ENCODE measurements around the gene YJEFN3. TPM values are rescaled to one million over a fixed set of nuclear protein-coding genes. Genes with fewer than 3 reads are reported as not detected.
A peak's percentile ranks its signal among the peaks of the same experiment; 100 is the strongest.

YJEFN3 gene
- total RNA-seq, 1 donor from 2014 or later, result 18.1 TPM

DNA sequence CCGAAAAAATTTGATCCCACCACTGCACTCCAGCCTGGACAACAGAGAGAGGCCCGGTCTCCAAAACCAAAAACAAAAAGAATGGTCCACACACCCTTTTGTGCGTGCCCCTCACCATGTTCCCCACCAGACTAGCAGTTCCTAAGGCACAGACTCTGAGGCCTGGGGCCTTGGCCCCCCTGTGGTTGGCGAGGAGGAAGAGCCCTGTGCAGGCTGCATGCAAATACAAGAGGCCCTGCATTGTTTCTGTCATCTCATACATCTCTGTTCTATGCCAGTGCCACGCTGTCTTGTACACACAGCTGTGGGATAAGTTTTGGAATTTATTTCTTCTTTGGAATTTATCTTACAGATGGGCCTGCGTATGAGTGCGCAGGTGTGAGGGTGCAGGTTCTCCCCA is 4.7 kb upstream of the YJEFN3 start:
- TF ChIP-seq, protein P1, sequence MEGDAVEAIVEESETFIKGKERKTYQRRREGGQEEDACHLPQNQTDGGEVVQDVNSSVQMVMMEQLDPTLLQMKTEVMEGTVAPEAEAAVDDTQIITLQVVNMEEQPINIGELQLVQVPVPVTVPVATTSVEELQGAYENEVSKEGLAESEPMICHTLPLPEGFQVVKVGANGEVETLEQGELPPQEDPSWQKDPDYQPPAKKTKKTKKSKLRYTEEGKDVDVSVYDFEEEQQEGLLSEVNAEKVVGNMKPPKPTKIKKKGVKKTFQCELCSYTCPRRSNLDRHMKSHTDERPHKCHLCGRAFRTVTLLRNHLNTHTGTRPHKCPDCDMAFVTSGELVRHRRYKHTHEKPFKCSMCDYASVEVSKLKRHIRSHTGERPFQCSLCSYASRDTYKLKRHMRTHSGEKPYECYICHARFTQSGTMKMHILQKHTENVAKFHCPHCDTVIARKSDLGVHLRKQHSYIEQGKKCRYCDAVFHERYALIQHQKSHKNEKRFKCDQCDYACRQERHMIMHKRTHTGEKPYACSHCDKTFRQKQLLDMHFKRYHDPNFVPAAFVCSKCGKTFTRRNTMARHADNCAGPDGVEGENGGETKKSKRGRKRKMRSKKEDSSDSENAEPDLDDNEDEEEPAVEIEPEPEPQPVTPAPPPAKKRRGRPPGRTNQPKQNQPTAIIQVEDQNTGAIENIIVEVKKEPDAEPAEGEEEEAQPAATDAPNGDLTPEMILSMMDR (conservative IDR thresholded peaks at IDR 0.05), result no peak
- H3K27ac Mint-ChIP-seq (ENCODE audit: unreplicated experiment), result no peak overlapping the region
- peaks cover 8% of the 10 kb centered on the region for H3K36me3 Mint-ChIP-seq (ENCODE audit: low read depth)
- no peak for DNase-seq (ENCODE audit: low read depth, low spot score)
- no peaks in the 10 kb centered on the region for H3K27me3 Mint-ChIP-seq (ENCODE audit: low read depth)
- no peaks in the 10 kb centered on the region for H3K9me3 Mint-ChIP-seq
- H3K4me1 Mint-ChIP-seq, result peaks cover 32% of the 10 kb centered on the region
- H3K4me3 Mint-ChIP-seq, result no peak overlapping the region

GRCh38 chr19:19525611-19526380 is 2.9 kb upstream of the YJEFN3 start:
- Mint-ChIP-seq H3K4me3 (peak overlapping the region; percentile 68), H3K27ac (ENCODE audit: unreplicated experiment) (peak overlapping the region; percentile 50), H3K4me1 (peaks cover 43% of the 10 kb centered on the region), H3K36me3 (ENCODE audit: low read depth) (peaks cover 3% of the 10 kb centered on the region), H3K9me3 (no peaks in the 10 kb centered on the region), H3K27me3 (ENCODE audit: low read depth) (no peaks in the 10 kb centered on the region)
- DNase-seq (ENCODE audit: low read depth, low spot score), result no peak
- TF ChIP-seq, protein P1 (conservative IDR thresholded peaks at IDR 0.05), result no peak

GRCh38 chr19:19526581-19527370 is 1.9 kb upstream of the YJEFN3 start:
- DNase-seq (ENCODE audit: low read depth, low spot score), result no peak
- peaks cover 46% of the 10 kb centered on the region for H3K4me1 Mint-ChIP-seq
- H3K27ac Mint-ChIP-seq (ENCODE audit: unreplicated experiment), result peak overlapping the region; percentile 92
- H3K36me3 Mint-ChIP-seq (ENCODE audit: low read depth), result no peaks in the 10 kb centered on the region
- TF ChIP-seq, protein P1 (conservative IDR thresholded peaks at IDR 0.05), result no peak
- peak overlapping the region; percentile 68 for H3K4me3 Mint-ChIP-seq
- H3K27me3 Mint-ChIP-seq (ENCODE audit: low read depth), result peaks cover 3% of the 10 kb centered on the region
- no peaks in the 10 kb centered on the region for H3K9me3 Mint-ChIP-seq

DNA sequence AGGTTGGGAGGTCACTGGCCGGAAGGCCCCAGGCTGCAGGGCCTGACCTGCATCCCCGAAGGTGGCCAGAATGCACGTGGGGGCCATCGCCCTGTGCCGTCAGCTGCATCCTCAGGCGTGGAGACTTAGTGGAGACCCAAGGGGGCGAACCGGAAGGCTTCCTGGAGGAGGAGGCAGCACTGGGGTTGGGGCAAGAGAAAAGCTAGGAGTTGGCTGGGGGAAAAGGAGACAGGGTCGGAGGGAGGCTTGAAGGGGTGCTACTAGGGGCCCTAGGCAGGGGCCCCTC is 1.4 kb upstream of the YJEFN3 start:
- no peak for DNase-seq (ENCODE audit: low read depth, low spot score)
- H3K4me3 Mint-ChIP-seq, result no peak overlapping the region
- no peaks in the 10 kb centered on the region for H3K9me3 Mint-ChIP-seq
- H3K27me3 Mint-ChIP-seq (ENCODE audit: low read depth), result peaks cover 3% of the 10 kb centered on the region
- TF ChIP-seq, protein P1 (conservative IDR thresholded peaks at IDR 0.05), result no peak
- peak overlapping the region; percentile 27 for H3K27ac Mint-ChIP-seq (ENCODE audit: unreplicated experiment)
- H3K4me1 Mint-ChIP-seq, result peaks cover 51% of the 10 kb centered on the region
- peaks cover 3% of the 10 kb centered on the region for H3K36me3 Mint-ChIP-seq (ENCODE audit: low read depth)

GRCh38 chr19:19527674-19528625 is 761 bp upstream of the YJEFN3 start:
- TF ChIP-seq, protein P1 (conservative IDR thresholded peaks at IDR 0.05), result no peak
- no peak for DNase-seq (ENCODE audit: low read depth, low spot score)
- Mint-ChIP-seq H3K4me3 (no peak overlapping the region), H3K36me3 (ENCODE audit: low read depth) (peaks cover 3% of the 10 kb centered on the region), H3K9me3 (no peaks in the 10 kb centered on the region), H3K27ac (ENCODE audit: unreplicated experiment) (no peak overlapping the region), H3K4me1 (peaks cover 46% of the 10 kb centered on the region), H3K27me3 (ENCODE audit: low read depth) (peaks cover 3% of the 10 kb centered on the region)
